ENCODE results near the gene RAD23B. TPM values are rescaled to one million over a fixed set of nuclear protein-coding genes. Genes with fewer than 3 reads are reported as not detected.

The RAD23B gene
- total RNA-seq, 1 experiment from 2014 or later = 176 TPM

- Histone ChIP-seq H3K36me3 (ENCODE audit: low read depth) (peaks cover 42% of the 10 kb centered on the region), H3K4me1 (replicated peaks; ENCODE audit: insufficient read depth) (peaks cover 26% of the 10 kb centered on the region), H3K4me3 (no peak overlapping the region), H3K27me3 (ENCODE audit: insufficient read depth, low read depth) (no peaks in the 10 kb centered on the region), H3K4me2 (no peak overlapping the region), H3F3A (ENCODE audit: insufficient read depth, low read depth) (peaks cover 34% of the 10 kb centered on the region), H2AFZ (no peak overlapping the region), H3K9me2 (ENCODE audit: insufficient read depth) (no peaks in the 10 kb centered on the region), H3K79me2 (ENCODE audit: low read depth) (peaks cover 20% of the 10 kb centered on the region; the same call in 1 of the 2 replicates), H3K27ac (no peak overlapping the region), H4K20me1 (ENCODE audit: insufficient read depth) (peaks cover 17% of the 10 kb centered on the region; the same call in 1 of the 2 replicates), H3K9me3 (ENCODE audit: insufficient read depth, low read depth) (no peaks in the 10 kb centered on the region)
- CTCF ChIA-PET = no interaction called here
- TF ChIP-seq CTCF (conservative IDR thresholded peaks at IDR 0.05) (no peak), EZH2 (IDR thresholded peaks at IDR 0.05; ENCODE audit: low read depth) (no peak)
- intact Hi-C loops (cut with micrococcal nuclease; ENCODE audit: unreplicated experiment) = no loop called here
- no TSS peak for BruUV-seq (replicated peaks)
- POLR2A ChIA-PET (ENCODE audit: unreplicated experiment) = no interaction called here
- no peak for DNase-seq
These were observed 52.3 kb downstream of the RAD23B start for GRCh38 chr9:107335331-107335730.

GRCh38 chr9:107336718-107337360 lies 53.8 kb downstream of the RAD23B start:
- Histone ChIP-seq H3K36me3 (ENCODE audit: low read depth) (peaks cover 30% of the 10 kb centered on the region), H3K4me1 (replicated peaks; ENCODE audit: insufficient read depth) (peaks cover 26% of the 10 kb centered on the region), H3K9me2 (ENCODE audit: insufficient read depth) (no peaks in the 10 kb centered on the region), H3K79me2 (ENCODE audit: low read depth) (peaks cover 10% of the 10 kb centered on the region; the same call in 1 of the 2 replicates), H3K4me3 (no peak overlapping the region), H3K4me2 (peak overlapping the region; percentile 34; the same call in 1 of the 2 replicates), H3F3A (ENCODE audit: insufficient read depth, low read depth) (peaks cover 40% of the 10 kb centered on the region), H3K27ac (peak overlapping the region; percentile 48), H2AFZ (no peak overlapping the region), H4K20me1 (ENCODE audit: insufficient read depth) (peaks cover 9% of the 10 kb centered on the region; the same call in 1 of the 2 replicates), H3K9me3 (ENCODE audit: insufficient read depth, low read depth) (no peaks in the 10 kb centered on the region), H3K27me3 (ENCODE audit: insufficient read depth, low read depth) (no peaks in the 10 kb centered on the region)
- TF ChIP-seq EZH2 (IDR thresholded peaks at IDR 0.05; ENCODE audit: low read depth) (no peak), CTCF (conservative IDR thresholded peaks at IDR 0.05) (no peak)
- POLR2A ChIA-PET (ENCODE audit: unreplicated experiment) = interaction anchor here (0.5 to 0.7 kb wide), 3 partner anchors 47 to 713 kb away, joined by 3 to 22 read pairs (median 4); no protein-coding TSS in a partner anchor
- no TSS peak for BruUV-seq (replicated peaks)
- peak; percentile 82 to 92 for DNase-seq
- CTCF ChIA-PET = no interaction called here
- intact Hi-C loops (cut with micrococcal nuclease; ENCODE audit: unreplicated experiment) = loop anchor here (1.0 to 2.0 kb wide), 4 partner anchors 54 to 164 kb away; partner anchors contain the start of gene RAD23B

GRCh38 chr9:107337676-107338590 lies 54.9 kb downstream of the RAD23B start:
- CTCF ChIA-PET = no interaction called here
- Histone ChIP-seq H3K27me3 (ENCODE audit: insufficient read depth, low read depth) (no peaks in the 10 kb centered on the region), H3K4me1 (replicated peaks; ENCODE audit: insufficient read depth) (peaks cover 26% of the 10 kb centered on the region), H3K4me3 (no peak overlapping the region), H3K9me2 (ENCODE audit: insufficient read depth) (no peaks in the 10 kb centered on the region), H3K36me3 (ENCODE audit: low read depth) (peaks cover 19% of the 10 kb centered on the region), H2AFZ (no peak overlapping the region), H3K79me2 (ENCODE audit: low read depth) (peaks cover 6% of the 10 kb centered on the region; the same call in 1 of the 2 replicates), H3K27ac (peak overlapping the region; percentile 48), H3K4me2 (no peak overlapping the region), H4K20me1 (ENCODE audit: insufficient read depth) (peaks cover 9% of the 10 kb centered on the region; the same call in 1 of the 2 replicates), H3F3A (ENCODE audit: insufficient read depth, low read depth) (peaks cover 40% of the 10 kb centered on the region), H3K9me3 (ENCODE audit: insufficient read depth, low read depth) (no peaks in the 10 kb centered on the region)
- no peak for DNase-seq
- BruUV-seq (replicated peaks) = no TSS peak
- no peak for TF ChIP-seq CTCF (conservative IDR thresholded peaks at IDR 0.05)
- no peak for TF ChIP-seq EZH2 (IDR thresholded peaks at IDR 0.05; ENCODE audit: low read depth)
- POLR2A ChIA-PET (ENCODE audit: unreplicated experiment) = interaction anchor here (0.7 kb wide), 1 partner anchor 171 kb away, joined by 4 read pairs; no protein-coding TSS in a partner anchor
- intact Hi-C loops (cut with micrococcal nuclease; ENCODE audit: unreplicated experiment) = loop anchor here (1.0 to 2.0 kb wide), 4 partner anchors 55 to 165 kb away; partner anchors contain the start of gene RAD23B

Measured in PC-9 (cell line).